ENCODE data around the gene PEF1. TPM values are rescaled to one million over a fixed set of nuclear protein-coding genes. Genes with fewer than 3 reads are reported as not detected.

Gene PEF1
- total and polyA plus RNA-seq, 2 donors (not counting 3 experiments of a cell fraction or from before 2014, with no cell fraction given) = 73.3 to 161 TPM

DNA sequence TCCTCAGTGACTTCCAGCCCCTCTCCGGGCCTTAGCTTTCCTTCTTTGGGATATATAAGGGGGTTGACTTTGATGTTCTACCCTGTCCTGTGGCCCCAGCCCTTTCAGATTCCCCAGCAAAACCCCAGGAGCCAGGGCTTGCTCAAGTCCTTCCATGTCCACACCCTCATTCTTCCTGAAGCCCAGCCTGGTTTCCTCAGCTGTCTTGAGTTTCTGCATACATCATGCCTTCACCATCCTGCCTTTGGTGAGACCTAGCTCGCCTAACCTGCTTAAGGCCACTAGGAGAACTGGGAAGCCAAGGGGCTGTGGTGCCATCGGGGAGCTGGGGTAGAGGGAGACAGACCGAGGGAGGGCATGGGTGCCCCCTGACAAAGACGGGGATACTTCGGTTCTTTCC is 17.2 kb upstream of the PEF1 start:
- DNase-seq (ENCODE audit: low read depth, low spot score) (no peak), FAIRE-seq (no peak)
- H3K79me2 ChIP-seq (ENCODE audit: control insufficient read depth, insufficient read depth, low read length) = no peaks in the 10 kb centered on the region
- no peaks in the 10 kb centered on the region for H3K36me3 ChIP-seq (ENCODE audit: control insufficient read depth in 2 of 2, extremely low read depth in 1 of 2, insufficient read depth in 2 of 2, low read length in 2 of 2)
- H3K4me2 ChIP-seq (ENCODE audit: insufficient read depth, low read length) = no peak overlapping the region
- H3K9ac ChIP-seq (replicated peaks; ENCODE audit: extremely low read depth, insufficient read depth, low read length) = no peak overlapping the region
- intact Hi-C loops (cut with micrococcal nuclease) (loop anchor here (5.0 kb wide), 1 partner anchor 300 kb away; no protein-coding TSS in a partner anchor), dilution Hi-C loops (cut with MboI; ENCODE audit: extremely low pct_ligation_motif_present, low sequenced_read_pairs) (no loop called here)
- no peak for TF ChIP-seq GATA2 (IDR thresholded peaks at IDR 0.05; ENCODE audit: insufficient read depth, insufficient read length, low read depth, low read length)
- no peak for TF ChIP-seq JUN (IDR thresholded peaks at IDR 0.05; ENCODE audit: borderline replicate concordance, insufficient read depth, insufficient read length, low read depth)
- TF ChIP-seq CTCF (IDR thresholded peaks at IDR 0.05; ENCODE audit: extremely low read depth in 1 of 2, insufficient read depth in 1 of 2, low read depth in 1 of 2, low read length in 2 of 2) = no peak
- TF ChIP-seq EZH2 (IDR thresholded peaks at IDR 0.05; ENCODE audit: borderline replicate concordance, low read depth, low read length, severe bottlenecking) = no peak
- no peak for TF ChIP-seq MYC (IDR thresholded peaks at IDR 0.05; ENCODE audit: low read depth, low read length)
- TF ChIP-seq POLR2A (IDR thresholded peaks at IDR 0.05; ENCODE audit: low read depth, low read length) = no peak
- TF ChIP-seq MAX (IDR thresholded peaks at IDR 0.05; ENCODE audit: insufficient read depth, insufficient read length) = no peak
- TF ChIP-seq FOS (IDR thresholded peaks at IDR 0.05; ENCODE audit: borderline replicate concordance, insufficient read depth, low read length) = no peak
- TF ChIP-seq POLR2AphosphoS5 (IDR thresholded peaks at IDR 0.05; ENCODE audit: insufficient read depth, low read depth, low read length) = no peak
- H3K4me1 ChIP-seq (ENCODE audit: control insufficient read depth, extremely low read depth, insufficient read depth, low read length) = no peaks in the 10 kb centered on the region
- H4K20me1 ChIP-seq (replicated peaks; ENCODE audit: control insufficient read depth, extremely low read depth, insufficient read depth, low read length) = no peaks in the 10 kb centered on the region
- H3K27ac ChIP-seq (ENCODE audit: insufficient read depth, low read depth, low read length) = no peak overlapping the region
- CTCF ChIA-PET = interaction anchor here (1.0 to 11.5 kb wide), 9 partner anchors 42 to 401 kb away, joined by 3 to 180 read pairs (median 6); partner anchors contain the start of gene COL16A1
- no peaks in the 10 kb centered on the region for H3K9me3 ChIP-seq (replicated peaks; ENCODE audit: control insufficient read depth, insufficient read depth, low read length)
- BruUV-seq (replicated peaks) = no TSS peak
- H3K4me3 ChIP-seq (replicated peaks in 1 of 3; ENCODE audit: insufficient read depth in 1 of 3, low read depth in 1 of 3, low read length in 3 of 3) = no peak overlapping the region
- POLR2A ChIA-PET = no interaction called here
- H2AFZ ChIP-seq (ENCODE audit: low read depth, low read length) = no peak overlapping the region
- no peaks in the 10 kb centered on the region for H3K27me3 ChIP-seq (ENCODE audit: control insufficient read depth in 2 of 2, insufficient read depth in 2 of 2, low read length in 2 of 2)
- H3K9me1 ChIP-seq (replicated peaks; ENCODE audit: control insufficient read depth, extremely low read depth, insufficient read depth, low read length) = no peaks in the 10 kb centered on the region
